Measurements from ENCODE around the gene ADAMTS2. TPM values are rescaled to one million over a fixed set of nuclear protein-coding genes. Genes with fewer than 3 reads are reported as not detected.

The ADAMTS2 gene
- total and polyA plus RNA-seq, 5 donors from 2014 or later: 0.03 TPM; not detected in 4

DNA sequence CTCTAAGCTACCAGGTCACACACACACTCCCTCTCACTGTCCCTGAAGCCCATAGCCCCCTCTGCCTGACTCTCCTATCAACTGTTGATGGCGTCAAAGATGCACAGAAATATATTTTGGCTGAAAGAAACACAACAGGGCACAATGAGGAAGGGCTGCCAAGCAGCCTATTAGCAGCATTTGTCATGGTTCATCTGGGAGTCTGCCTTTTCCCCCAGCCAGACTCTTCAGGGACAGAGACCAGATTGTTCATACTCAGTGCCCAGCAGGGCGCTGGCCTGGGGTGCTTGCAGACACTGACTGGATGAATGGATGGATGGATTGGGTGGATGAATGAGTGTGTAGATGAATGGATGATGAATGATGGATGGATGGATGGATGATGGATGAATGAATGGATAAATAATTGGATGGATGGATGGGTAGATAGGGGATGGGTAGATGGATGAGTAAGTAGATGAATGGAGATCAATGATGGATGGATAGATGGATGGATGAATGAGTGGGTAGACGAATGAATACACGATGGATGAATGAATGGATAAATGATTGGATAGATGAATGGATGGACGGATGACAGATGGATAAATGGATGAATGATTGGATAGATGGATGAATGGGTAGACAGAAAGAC lies 90.5 kb downstream of the ADAMTS2 start:
- no peak overlapping the region for H3K27ac Mint-ChIP-seq
- H3K27me3 ChIP-seq (ENCODE audit: control insufficient read depth, insufficient read depth, low read length): no peaks in the 10 kb centered on the region
- H3K9me3 ChIP-seq (ENCODE audit: control insufficient read depth in 2 of 2, low read length in 2 of 2): no peaks in the 10 kb centered on the region
- DNase-seq (no peak), ATAC-seq (ENCODE audit: low read depth in 2 of 2) (no peak)
- H3K36me3 ChIP-seq (ENCODE audit: control insufficient read depth, insufficient read depth, low read length): no peaks in the 10 kb centered on the region
- H3K4me1 Mint-ChIP-seq: no peaks in the 10 kb centered on the region
- H3K4me3 Mint-ChIP-seq: no peak overlapping the region
- H3K27ac ChIP-seq (ENCODE audit: insufficient read depth, low read length, poor library complexity, severe bottlenecking): no peak overlapping the region
- no peaks in the 10 kb centered on the region for H3K9me3 Mint-ChIP-seq
- H3K36me3 Mint-ChIP-seq: no peaks in the 10 kb centered on the region
- no peak overlapping the region for H3K4me3 ChIP-seq (ENCODE audit: low read depth, low read length)
- no peaks in the 10 kb centered on the region for H3K27me3 Mint-ChIP-seq
- H3K4me1 ChIP-seq (ENCODE audit: control insufficient read depth, insufficient read depth, low read length, poor library complexity, severe bottlenecking): no peaks in the 10 kb centered on the region

DNA sequence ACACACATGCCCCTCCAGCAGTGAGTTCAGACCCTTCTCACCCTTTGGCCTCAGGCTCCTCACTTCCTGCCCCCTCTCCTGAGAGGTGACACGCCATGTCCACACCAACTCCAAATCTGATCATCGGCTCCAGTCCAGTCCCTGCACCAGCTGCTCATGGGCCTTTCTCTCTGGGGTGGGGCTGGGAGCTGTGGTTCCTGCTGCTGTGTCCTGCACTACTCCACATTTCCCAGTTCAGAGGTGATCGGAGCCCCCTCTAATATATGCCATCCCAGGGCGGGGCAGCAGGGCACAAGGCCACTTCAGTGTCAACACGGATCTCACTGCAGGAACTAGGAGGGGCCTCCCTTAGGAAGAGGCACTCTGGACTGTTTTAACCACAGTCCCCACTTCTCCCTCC lies 91.5 kb downstream of the ADAMTS2 start:
- H3K4me3 Mint-ChIP-seq: no peak overlapping the region
- Histone ChIP-seq H3K27ac (ENCODE audit: insufficient read depth, low read length, poor library complexity, severe bottlenecking) (no peak overlapping the region), H3K4me3 (ENCODE audit: low read depth, low read length) (no peak overlapping the region), H3K9me3 (ENCODE audit: control insufficient read depth in 2 of 2, low read length in 2 of 2) (no peaks in the 10 kb centered on the region), H3K4me1 (ENCODE audit: control insufficient read depth, insufficient read depth, low read length, poor library complexity, severe bottlenecking) (no peaks in the 10 kb centered on the region), H3K27me3 (ENCODE audit: control insufficient read depth, insufficient read depth, low read length) (no peaks in the 10 kb centered on the region), H3K36me3 (ENCODE audit: control insufficient read depth, insufficient read depth, low read length) (no peaks in the 10 kb centered on the region)
- no peak for ATAC-seq (ENCODE audit: low read depth in 2 of 2)
- H3K4me1 Mint-ChIP-seq: no peaks in the 10 kb centered on the region
- H3K27me3 Mint-ChIP-seq: no peaks in the 10 kb centered on the region
- H3K9me3 Mint-ChIP-seq: no peaks in the 10 kb centered on the region
- no peaks in the 10 kb centered on the region for H3K36me3 Mint-ChIP-seq
- no peak overlapping the region for H3K27ac Mint-ChIP-seq
- DNase-seq: no peak

DNA sequence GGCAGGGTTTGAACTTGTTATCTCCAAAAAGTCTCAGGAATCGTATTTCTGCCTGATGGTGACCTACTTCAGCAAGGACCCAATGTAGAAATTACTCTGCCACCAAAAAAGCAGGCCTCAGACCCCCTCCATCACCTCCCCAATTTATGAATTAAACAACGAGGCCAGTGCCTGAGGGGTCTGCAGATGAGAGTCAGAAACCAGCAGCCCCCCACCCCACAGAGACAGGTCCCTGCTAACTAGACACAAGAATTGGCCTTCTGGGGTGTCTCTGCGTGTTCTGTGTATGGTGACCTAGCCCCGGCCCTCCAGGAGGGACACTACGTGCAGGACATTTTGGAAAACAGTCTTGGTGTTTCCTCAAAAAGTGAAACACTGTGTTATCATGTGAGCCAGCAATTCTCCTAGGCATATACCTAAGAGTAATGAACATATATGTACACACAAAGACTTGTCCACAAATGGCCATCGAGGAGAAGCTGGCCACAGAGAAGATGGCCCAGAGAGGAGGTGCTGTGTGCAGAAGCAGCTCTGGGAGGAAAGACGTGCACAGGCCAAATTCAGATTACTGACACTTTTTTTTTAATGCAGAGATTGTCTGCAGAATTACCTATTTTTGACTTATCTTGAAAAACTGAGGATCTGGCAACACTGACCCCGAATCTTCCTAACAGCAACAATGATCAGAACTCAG lies 93.8 kb downstream of the ADAMTS2 start:
- H3K4me1 ChIP-seq (ENCODE audit: control insufficient read depth, insufficient read depth, low read length, poor library complexity, severe bottlenecking): no peaks in the 10 kb centered on the region
- no peak overlapping the region for H3K27ac ChIP-seq (ENCODE audit: insufficient read depth, low read length, poor library complexity, severe bottlenecking)
- no peaks in the 10 kb centered on the region for H3K36me3 Mint-ChIP-seq
- H3K36me3 ChIP-seq (ENCODE audit: control insufficient read depth, insufficient read depth, low read length): no peaks in the 10 kb centered on the region
- DNase-seq (no peak), ATAC-seq (ENCODE audit: low read depth in 2 of 2) (no peak)
- no peak overlapping the region for H3K4me3 ChIP-seq (ENCODE audit: low read depth, low read length)
- no peak overlapping the region for H3K27ac Mint-ChIP-seq
- peaks cover under 1% of the 10 kb centered on the region for H3K27me3 Mint-ChIP-seq
- peaks cover 5 to 9% of the 10 kb centered on the region in 2 experiments for H3K9me3 ChIP-seq (ENCODE audit: control insufficient read depth in 2 of 2, low read length in 2 of 2)
- H3K9me3 Mint-ChIP-seq: peaks cover 0 to 14% (median 4%) of the 10 kb centered on the region in 7 donors
- H3K4me3 Mint-ChIP-seq: no peak overlapping the region
- H3K4me1 Mint-ChIP-seq: no peaks in the 10 kb centered on the region
- H3K27me3 ChIP-seq (ENCODE audit: control insufficient read depth, insufficient read depth, low read length): no peaks in the 10 kb centered on the region

DNA sequence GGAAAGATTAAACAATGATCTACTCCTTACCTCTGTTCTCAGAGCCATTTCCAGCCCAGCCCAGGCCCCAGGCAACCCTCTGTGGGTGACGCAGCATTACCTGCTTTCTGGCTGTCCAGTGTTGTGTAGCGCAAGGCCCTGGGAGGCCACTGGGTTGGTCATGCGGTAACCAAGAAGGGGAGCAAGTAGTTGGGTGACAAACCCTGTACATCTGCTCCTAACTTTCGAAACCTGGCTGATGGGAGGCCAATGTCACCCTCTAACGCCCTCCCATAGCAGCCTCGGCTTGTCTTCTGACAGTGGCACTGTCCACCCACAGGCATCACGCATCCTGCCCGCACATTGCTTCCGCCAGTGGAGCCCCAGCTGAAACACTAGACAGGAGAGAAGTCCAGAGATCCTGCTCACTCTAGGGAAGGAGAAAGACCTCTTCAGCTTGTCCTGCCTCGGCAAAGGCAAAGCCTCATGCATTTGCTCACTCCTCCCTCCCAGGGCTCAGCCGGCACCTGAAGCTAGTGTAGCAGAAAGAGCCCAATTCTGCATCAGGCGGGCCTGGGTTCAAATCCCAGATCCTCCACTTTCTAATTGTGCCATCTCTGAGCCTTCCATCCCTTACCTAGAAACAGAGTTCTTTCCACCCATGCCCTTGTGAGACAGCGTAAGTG lies 94.6 kb downstream of the ADAMTS2 start:
- no peak for ATAC-seq (ENCODE audit: low read depth in 2 of 2)
- Mint-ChIP-seq H3K36me3 (no peaks in the 10 kb centered on the region), H3K4me3 (no peak overlapping the region), H3K27me3 (peaks cover 5% of the 10 kb centered on the region), H3K27ac (no peak overlapping the region), H3K9me3 (peaks cover 0 to 18% (median 4%) of the 10 kb centered on the region in 7 donors), H3K4me1 (no peaks in the 10 kb centered on the region)
- H3K27ac ChIP-seq (ENCODE audit: insufficient read depth, low read length, poor library complexity, severe bottlenecking): no peak overlapping the region
- no peaks in the 10 kb centered on the region for H3K4me1 ChIP-seq (ENCODE audit: control insufficient read depth, insufficient read depth, low read length, poor library complexity, severe bottlenecking)
- no peak for DNase-seq
- no peaks in the 10 kb centered on the region for H3K27me3 ChIP-seq (ENCODE audit: control insufficient read depth, insufficient read depth, low read length)
- peaks cover 11 to 13% of the 10 kb centered on the region in 2 experiments for H3K9me3 ChIP-seq (ENCODE audit: control insufficient read depth in 2 of 2, low read length in 2 of 2)
- no peaks in the 10 kb centered on the region for H3K36me3 ChIP-seq (ENCODE audit: control insufficient read depth, insufficient read depth, low read length)
- H3K4me3 ChIP-seq (ENCODE audit: low read depth, low read length): no peak overlapping the region

DNA sequence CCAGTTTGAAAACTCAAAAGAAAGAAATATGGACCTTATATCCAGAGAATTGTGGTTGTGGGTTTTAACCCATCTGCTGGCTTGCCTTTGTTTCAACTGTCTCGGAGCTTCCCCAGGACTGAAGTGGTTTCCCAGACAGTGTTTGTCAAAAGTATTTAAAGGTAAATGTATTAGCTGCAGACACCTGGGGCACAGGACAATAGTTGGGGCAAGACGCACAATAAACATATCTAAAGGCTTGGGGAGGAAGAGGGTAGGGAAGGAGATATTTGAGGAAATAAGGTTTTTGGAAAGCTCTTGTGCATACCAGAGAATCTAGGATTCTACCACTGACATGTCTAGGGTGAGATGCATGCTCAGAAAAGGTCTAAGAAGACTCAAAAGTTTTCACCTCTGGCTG lies 99.0 kb downstream of the ADAMTS2 start:
- no peaks in the 10 kb centered on the region for H3K27me3 ChIP-seq (ENCODE audit: control insufficient read depth, insufficient read depth, low read length)
- no peaks in the 10 kb centered on the region for H3K36me3 ChIP-seq (ENCODE audit: control insufficient read depth, insufficient read depth, low read length)
- Mint-ChIP-seq H3K4me1 (no peaks in the 10 kb centered on the region), H3K9me3 (peaks cover 0 to 18% (median 4%) of the 10 kb centered on the region in 7 donors), H3K36me3 (no peaks in the 10 kb centered on the region), H3K27ac (no peak overlapping the region), H3K27me3 (peaks cover 5% of the 10 kb centered on the region), H3K4me3 (no peak overlapping the region)
- DNase-seq (no peak), ATAC-seq (ENCODE audit: low read depth in 2 of 2) (no peak)
- H3K4me1 ChIP-seq (ENCODE audit: control insufficient read depth, insufficient read depth, low read length, poor library complexity, severe bottlenecking): no peaks in the 10 kb centered on the region
- H3K9me3 ChIP-seq (ENCODE audit: control insufficient read depth in 2 of 2, low read length in 2 of 2): peaks cover 11 to 13% of the 10 kb centered on the region in 2 experiments
- H3K4me3 ChIP-seq (ENCODE audit: low read depth, low read length): no peak overlapping the region
- no peak overlapping the region for H3K27ac ChIP-seq (ENCODE audit: insufficient read depth, low read length, poor library complexity, severe bottlenecking)

DNA sequence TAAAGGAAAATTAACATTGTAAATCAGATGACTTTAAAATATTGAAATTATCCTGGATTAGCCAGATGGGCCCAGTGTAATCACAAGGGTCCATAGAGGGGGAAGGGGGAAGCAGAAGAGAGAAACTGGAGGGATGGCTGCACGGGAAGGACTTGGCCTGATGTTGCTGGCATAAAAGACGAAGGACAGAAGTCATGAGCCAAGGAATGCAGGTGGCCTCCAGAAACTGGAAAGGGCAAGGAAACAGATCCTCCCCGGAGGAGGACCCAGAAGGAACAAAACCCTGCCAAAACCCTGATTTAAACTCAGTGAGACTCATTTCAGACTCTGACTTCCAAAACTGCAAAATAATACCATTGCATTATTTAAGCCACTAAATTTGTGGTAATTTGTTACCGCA lies 100.2 kb downstream of the ADAMTS2 start:
- peaks cover 11% of the 10 kb centered on the region for H3K27me3 Mint-ChIP-seq
- H3K4me1 Mint-ChIP-seq: no peaks in the 10 kb centered on the region
- H3K4me3 Mint-ChIP-seq: no peak overlapping the region
- no peak overlapping the region for H3K27ac Mint-ChIP-seq
- Histone ChIP-seq H3K27ac (ENCODE audit: insufficient read depth, low read length, poor library complexity, severe bottlenecking) (no peak overlapping the region), H3K27me3 (ENCODE audit: control insufficient read depth, insufficient read depth, low read length) (no peaks in the 10 kb centered on the region), H3K9me3 (ENCODE audit: control insufficient read depth in 2 of 2, low read length in 2 of 2) (peaks cover 11 to 13% of the 10 kb centered on the region in 2 experiments), H3K36me3 (ENCODE audit: control insufficient read depth, insufficient read depth, low read length) (no peaks in the 10 kb centered on the region), H3K4me1 (ENCODE audit: control insufficient read depth, insufficient read depth, low read length, poor library complexity, severe bottlenecking) (no peaks in the 10 kb centered on the region), H3K4me3 (ENCODE audit: low read depth, low read length) (no peak overlapping the region)
- DNase-seq (no peak), ATAC-seq (ENCODE audit: low read depth in 2 of 2) (no peak)
- H3K9me3 Mint-ChIP-seq: peaks cover 0 to 18% (median 4%) of the 10 kb centered on the region in 7 donors
- H3K36me3 Mint-ChIP-seq: no peaks in the 10 kb centered on the region

DNA sequence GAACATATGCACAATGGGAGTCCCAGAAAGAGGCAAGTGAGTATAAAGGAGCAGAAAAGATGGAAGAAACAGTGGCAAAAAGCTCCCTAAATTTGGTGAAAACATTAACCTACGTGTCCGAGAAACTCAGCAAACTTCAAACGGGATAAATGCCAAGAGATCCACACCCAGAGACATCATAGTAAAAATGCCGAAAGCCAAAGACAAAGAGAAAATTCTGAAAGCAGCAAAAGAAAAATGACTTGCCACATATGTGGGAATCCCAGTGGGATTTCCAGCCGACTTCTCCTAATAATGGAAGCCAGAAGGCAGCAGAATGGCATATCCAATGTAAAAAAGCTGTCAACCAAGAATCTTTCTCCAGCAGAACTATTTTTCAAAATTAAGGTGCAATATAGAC lies 101.2 kb downstream of the ADAMTS2 start:
- Histone ChIP-seq H3K4me3 (ENCODE audit: low read depth, low read length) (no peak overlapping the region), H3K27ac (ENCODE audit: insufficient read depth, low read length, poor library complexity, severe bottlenecking) (no peak overlapping the region), H3K9me3 (ENCODE audit: control insufficient read depth in 2 of 2, low read length in 2 of 2) (peaks cover 11 to 13% of the 10 kb centered on the region in 2 experiments), H3K36me3 (ENCODE audit: control insufficient read depth, insufficient read depth, low read length) (no peaks in the 10 kb centered on the region), H3K4me1 (ENCODE audit: control insufficient read depth, insufficient read depth, low read length, poor library complexity, severe bottlenecking) (no peaks in the 10 kb centered on the region), H3K27me3 (ENCODE audit: control insufficient read depth, insufficient read depth, low read length) (no peaks in the 10 kb centered on the region)
- Mint-ChIP-seq H3K4me1 (no peaks in the 10 kb centered on the region), H3K27me3 (peaks cover 11% of the 10 kb centered on the region), H3K9me3 (peaks cover 0 to 18% (median 5%) of the 10 kb centered on the region in 7 donors), H3K4me3 (no peak overlapping the region), H3K27ac (no peak overlapping the region), H3K36me3 (no peaks in the 10 kb centered on the region)
- ATAC-seq (ENCODE audit: low read depth in 2 of 2) (no peak), DNase-seq (no peak)

Data from CD4-positive, CD25-positive, alpha-beta regulatory T cell (primary cell).